Left ventricle myocardium inferior (tissue), 1 donor: ENCODE data around the gene HSBP1L1. TPM values are rescaled to one million over a fixed set of nuclear protein-coding genes. Genes with fewer than 3 reads are reported as not detected.

Source experiments
- DNase-seq: peaks from one replicate; pipeline ENCODE4 v3.0.0-alpha.2; 2020
- H3K27ac ChIP-seq: fragments of 200-600 bp; replicated peaks from 2 replicates; pipeline ENCODE4 v1.8.0; 2021
- H3K27me3 ChIP-seq: fragments of 200-600 bp; 2 replicates; pipeline ENCODE4 v1.8.0; 2021; ENCODE audit warnings: low read depth
- H3K36me3 ChIP-seq: fragments of 200-600 bp; 2 replicates; pipeline ENCODE4 v1.8.0; 2021
- H3K4me1 ChIP-seq: fragments of 200-600 bp; 2 replicates; pipeline ENCODE4 v1.8.0; 2021
- H3K4me3 ChIP-seq: fragments of 200-600 bp; 2 replicates; pipeline ENCODE4 v1.8.0; 2021; ENCODE audit warnings: mild to moderate bottlenecking, moderate library complexity
- H3K9me3 ChIP-seq: fragments of 200-600 bp; replicated peaks from 2 replicates; pipeline ENCODE4 v1.8.0; 2021
- CTCF ChIP-seq: fragments of 200-600 bp; IDR thresholded peaks from 2 replicates; pipeline ENCODE4 v1.8.0; 2021; ENCODE audit warnings: antibody characterized with exemption, mild to moderate bottlenecking, borderline replicate concordance
- intact Hi-C: fragments of 100-400 bp; cut with micrococcal nuclease; formaldehyde crosslinking; loops from one replicate; pipeline ENCODE4 v1.11.0; 2022
- total RNA-seq: library from RNA; stranded (reverse); fragmentation: NEBNext Ultra II Directional; extraction: Animal tissue kit (Norgen Biotek cat#: 25700); gene quantifications from one replicate; pipeline ENCODE4 v1.2.1, GENCODE V29; 2021
- donor health status: DM: no; HTN: yes; CAD: no; lungs with severe emphysema.

The HSBP1L1 gene
- total RNA-seq, 1 donor from 2014 or later: 12.2 TPM

GRCh38 chr18:79936641-79937040 lies 27.8 kb upstream of the HSBP1L1 start:
- peaks cover 68% of the 10 kb centered on the region for H3K36me3 ChIP-seq
- no peak overlapping the region for H3K27ac ChIP-seq
- no peak for TF ChIP-seq CTCF
- no peak overlapping the region for H3K4me3 ChIP-seq
- H3K9me3 ChIP-seq: peaks cover 21% of the 10 kb centered on the region
- peaks cover 53% of the 10 kb centered on the region for H3K4me1 ChIP-seq
- no peak for DNase-seq
- H3K27me3 ChIP-seq: no peaks in the 10 kb centered on the region
- intact Hi-C loops: no loop called here

DNA sequence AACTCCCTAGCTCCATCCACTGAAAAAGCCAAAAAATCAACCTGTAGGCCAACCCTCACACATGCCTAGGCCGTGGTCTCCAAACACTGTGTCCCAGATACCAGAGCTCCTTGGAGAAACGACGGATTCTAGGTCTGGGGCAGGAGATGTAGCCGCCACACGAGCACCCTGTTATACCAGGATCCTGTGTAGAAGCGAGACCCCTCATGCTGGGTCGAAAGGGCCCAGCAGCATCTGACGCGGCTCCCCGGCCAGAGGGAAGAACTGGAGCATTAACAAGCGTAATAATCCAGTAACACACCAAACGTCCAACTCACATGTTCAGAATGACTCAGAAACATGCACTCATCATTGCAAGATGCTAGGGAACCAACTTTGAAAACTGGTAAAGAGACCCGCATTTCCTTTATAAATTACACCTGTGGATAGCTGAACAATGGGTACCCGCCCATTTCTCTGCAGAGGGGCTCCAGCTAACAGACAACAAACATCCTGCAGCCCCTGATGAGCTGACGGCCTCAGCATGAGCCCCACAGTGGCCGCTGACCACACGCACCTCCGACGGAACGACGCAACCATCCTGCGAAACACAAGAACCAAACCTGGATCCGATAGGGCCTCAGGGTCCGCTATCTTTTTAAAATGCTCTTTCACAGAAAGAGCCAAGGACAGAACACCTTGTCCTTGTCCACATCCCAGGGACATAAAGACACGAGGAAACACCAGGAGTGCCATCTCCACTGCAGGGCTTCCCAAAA lies 27.2 kb upstream of the HSBP1L1 start:
- H3K36me3 ChIP-seq: peaks cover 63% of the 10 kb centered on the region
- intact Hi-C loops: no loop called here
- no peak for TF ChIP-seq CTCF
- H3K4me1 ChIP-seq: peaks cover 59% of the 10 kb centered on the region
- no peaks in the 10 kb centered on the region for H3K27me3 ChIP-seq
- no peak overlapping the region for H3K27ac ChIP-seq
- H3K9me3 ChIP-seq: peaks cover 15% of the 10 kb centered on the region
- no peak overlapping the region for H3K4me3 ChIP-seq
- DNase-seq: no peak

DNA sequence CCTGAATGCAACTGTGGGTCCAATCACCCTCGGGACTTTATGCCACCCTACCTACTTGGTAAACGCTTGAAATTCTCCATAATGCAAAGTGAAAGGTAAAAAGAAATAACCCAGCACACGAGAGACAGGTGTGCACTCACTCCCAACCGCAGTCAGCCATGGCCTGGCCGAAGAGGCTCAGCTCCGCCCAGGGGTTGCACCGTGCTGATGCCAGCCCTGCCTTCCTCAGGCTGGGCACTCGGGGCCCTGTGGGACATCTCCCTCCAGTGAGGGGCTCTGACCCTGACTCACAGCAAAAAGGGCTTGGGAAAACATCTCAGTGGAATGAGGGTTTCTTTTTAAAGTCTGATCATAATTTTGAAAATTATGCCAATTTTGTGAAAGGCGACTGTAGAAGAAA lies 26.2 kb upstream of the HSBP1L1 start:
- intact Hi-C loops: no loop called here
- H3K27ac ChIP-seq: no peak overlapping the region
- no peak for DNase-seq
- TF ChIP-seq CTCF: no peak
- no peak overlapping the region for H3K4me3 ChIP-seq
- H3K36me3 ChIP-seq: peaks cover 60% of the 10 kb centered on the region
- peaks cover 68% of the 10 kb centered on the region for H3K4me1 ChIP-seq
- H3K27me3 ChIP-seq: no peaks in the 10 kb centered on the region
- H3K9me3 ChIP-seq: peaks cover 6% of the 10 kb centered on the region

GRCh38 chr18:79939096-79939495 lies 25.3 kb upstream of the HSBP1L1 start:
- Histone ChIP-seq H3K4me3 (no peak overlapping the region), H3K27me3 (no peaks in the 10 kb centered on the region), H3K9me3 (no peaks in the 10 kb centered on the region), H3K36me3 (peaks cover 54% of the 10 kb centered on the region), H3K27ac (no peak overlapping the region), H3K4me1 (peaks cover 69% of the 10 kb centered on the region)
- DNase-seq: no peak
- no peak for TF ChIP-seq CTCF
- intact Hi-C loops: no loop called here

- H3K36me3 ChIP-seq: peaks cover 48% of the 10 kb centered on the region
- no peak overlapping the region for H3K4me3 ChIP-seq
- intact Hi-C loops: no loop called here
- H3K9me3 ChIP-seq: no peaks in the 10 kb centered on the region
- no peaks in the 10 kb centered on the region for H3K27me3 ChIP-seq
- no peak overlapping the region for H3K27ac ChIP-seq
- no peak for DNase-seq
- peaks cover 69% of the 10 kb centered on the region for H3K4me1 ChIP-seq
- no peak for TF ChIP-seq CTCF
Observed at GRCh38 chr18:79940126-79940813, 24.2 kb upstream of the HSBP1L1 start.
